Measurements from ENCODE around the gene PIK3C2A.

DNA sequence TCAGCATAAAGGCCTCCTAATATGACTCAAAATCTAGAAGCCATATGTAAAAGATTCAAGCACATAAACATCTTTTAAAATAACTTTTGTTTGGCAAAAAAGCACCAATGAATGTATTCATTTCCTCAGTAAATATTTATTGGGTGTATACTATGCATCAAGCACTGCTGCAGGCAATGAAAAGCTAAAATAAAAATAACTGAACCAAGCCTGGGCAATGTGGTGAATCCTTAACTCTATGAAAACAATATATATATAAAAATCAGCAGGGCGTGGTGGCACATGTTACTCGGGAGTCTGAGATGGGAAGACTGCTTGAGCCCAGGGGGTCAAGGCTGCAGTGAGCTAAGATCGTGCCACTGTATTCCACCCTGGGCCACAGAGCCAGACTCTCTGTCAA, 27.8 kb downstream of the PIK3C2A start:
- TF ChIP-seq EZH2 (IDR thresholded peaks at IDR 0.05) (no peak), POLR2AphosphoS5 (IDR thresholded peaks at IDR 0.05; ENCODE audit: borderline replicate concordance, low read depth, low read length) (no peak), FOXP2 (optimal IDR thresholded peaks at IDR 0.05; ENCODE audit: control extremely low read depth, extremely low read length, insufficient read depth) (no peak)
